Osteoblast (primary cell): ENCODE measurements around the gene MBD6. TPM values are rescaled to one million over a fixed set of nuclear protein-coding genes. Genes with fewer than 3 reads are reported as not detected.

Source experiments
- DNase-seq: peaks from one replicate; pipeline ENCODE4 v3.0.0; 2011; ENCODE audit warnings: low spot score, mixed read lengths; ENCODE audit not compliant: insufficient read length; ENCODE audit errors: missing footprints
- H2AFZ ChIP-seq: 2 replicates; pipeline ENCODE4 v1.6.0; 2011; ENCODE audit warnings: mild to moderate bottlenecking, low read length
- H3K27ac ChIP-seq: 2 replicates; pipeline ENCODE4 v1.5.1; 2011; ENCODE audit warnings: mild to moderate bottlenecking, low read depth, low read length, moderate library complexity
- H3K27me3 ChIP-seq: 2 replicates; pipeline ENCODE4 v1.6.0; 2012; ENCODE audit warnings: mild to moderate bottlenecking, control low read depth, inconsistent platforms, low read length, moderate library complexity; ENCODE audit not compliant: insufficient read depth
- H3K36me3 ChIP-seq: 2 replicates; pipeline ENCODE4 v1.5.1; 2011; ENCODE audit warnings: mild to moderate bottlenecking, low read length, control low read depth, moderate library complexity; ENCODE audit not compliant: insufficient read depth
- H3K4me1 ChIP-seq: 2 replicates; pipeline ENCODE4 v1.5.1; 2011; ENCODE audit warnings: mild to moderate bottlenecking, low read length, control low read depth, moderate library complexity; ENCODE audit not compliant: insufficient read depth
- H3K4me2 ChIP-seq: 2 replicates; pipeline ENCODE4 v1.6.0; 2011; ENCODE audit warnings: mild to moderate bottlenecking, low read length; ENCODE audit not compliant: insufficient read depth
- H3K4me3 ChIP-seq: fragments of 200-600 bp; sonication (generic); 3 replicates; pipeline ENCODE4 v1.5.1; 2012; ENCODE audit warnings: mild to moderate bottlenecking, low read length, inconsistent platforms; ENCODE audit not compliant: insufficient read depth
- H3K79me2 ChIP-seq: 2 replicates; pipeline ENCODE4 v1.6.0; 2012; ENCODE audit warnings: mild to moderate bottlenecking, low read length, control low read depth, inconsistent platforms; ENCODE audit not compliant: insufficient read depth
- H3K9me3 ChIP-seq: 2 replicates; pipeline ENCODE4 v1.5.1; 2011; ENCODE audit warnings: low read depth, low read length, control low read depth
- H4K20me1 ChIP-seq: 2 replicates; pipeline ENCODE4 v1.6.0; 2012; ENCODE audit warnings: mild to moderate bottlenecking, low read length, control low read depth; ENCODE audit not compliant: insufficient read depth
- total RNA-seq: library from RNA; depleted of rRNA; stranded (reverse); fragments of >200 nt; gene quantifications from 2 replicates; pipeline ENCODE4 v1.2.3, GENCODE V29; 2012
- TF ChIP-seq, protein P1 (sequence below): IDR thresholded peaks from 2 replicates; pipeline ENCODE4 v1.5.1; 2011; ENCODE audit warnings: mild to moderate bottlenecking, low read depth, low read length, moderate library complexity; ENCODE audit errors: extremely low read depth

MBD6 gene, protein sequence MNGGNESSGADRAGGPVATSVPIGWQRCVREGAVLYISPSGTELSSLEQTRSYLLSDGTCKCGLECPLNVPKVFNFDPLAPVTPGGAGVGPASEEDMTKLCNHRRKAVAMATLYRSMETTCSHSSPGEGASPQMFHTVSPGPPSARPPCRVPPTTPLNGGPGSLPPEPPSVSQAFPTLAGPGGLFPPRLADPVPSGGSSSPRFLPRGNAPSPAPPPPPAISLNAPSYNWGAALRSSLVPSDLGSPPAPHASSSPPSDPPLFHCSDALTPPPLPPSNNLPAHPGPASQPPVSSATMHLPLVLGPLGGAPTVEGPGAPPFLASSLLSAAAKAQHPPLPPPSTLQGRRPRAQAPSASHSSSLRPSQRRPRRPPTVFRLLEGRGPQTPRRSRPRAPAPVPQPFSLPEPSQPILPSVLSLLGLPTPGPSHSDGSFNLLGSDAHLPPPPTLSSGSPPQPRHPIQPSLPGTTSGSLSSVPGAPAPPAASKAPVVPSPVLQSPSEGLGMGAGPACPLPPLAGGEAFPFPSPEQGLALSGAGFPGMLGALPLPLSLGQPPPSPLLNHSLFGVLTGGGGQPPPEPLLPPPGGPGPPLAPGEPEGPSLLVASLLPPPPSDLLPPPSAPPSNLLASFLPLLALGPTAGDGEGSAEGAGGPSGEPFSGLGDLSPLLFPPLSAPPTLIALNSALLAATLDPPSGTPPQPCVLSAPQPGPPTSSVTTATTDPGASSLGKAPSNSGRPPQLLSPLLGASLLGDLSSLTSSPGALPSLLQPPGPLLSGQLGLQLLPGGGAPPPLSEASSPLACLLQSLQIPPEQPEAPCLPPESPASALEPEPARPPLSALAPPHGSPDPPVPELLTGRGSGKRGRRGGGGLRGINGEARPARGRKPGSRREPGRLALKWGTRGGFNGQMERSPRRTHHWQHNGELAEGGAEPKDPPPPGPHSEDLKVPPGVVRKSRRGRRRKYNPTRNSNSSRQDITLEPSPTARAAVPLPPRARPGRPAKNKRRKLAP
- total RNA-seq = 5.0 and 5.8 TPM in 2 replicates

DNA sequence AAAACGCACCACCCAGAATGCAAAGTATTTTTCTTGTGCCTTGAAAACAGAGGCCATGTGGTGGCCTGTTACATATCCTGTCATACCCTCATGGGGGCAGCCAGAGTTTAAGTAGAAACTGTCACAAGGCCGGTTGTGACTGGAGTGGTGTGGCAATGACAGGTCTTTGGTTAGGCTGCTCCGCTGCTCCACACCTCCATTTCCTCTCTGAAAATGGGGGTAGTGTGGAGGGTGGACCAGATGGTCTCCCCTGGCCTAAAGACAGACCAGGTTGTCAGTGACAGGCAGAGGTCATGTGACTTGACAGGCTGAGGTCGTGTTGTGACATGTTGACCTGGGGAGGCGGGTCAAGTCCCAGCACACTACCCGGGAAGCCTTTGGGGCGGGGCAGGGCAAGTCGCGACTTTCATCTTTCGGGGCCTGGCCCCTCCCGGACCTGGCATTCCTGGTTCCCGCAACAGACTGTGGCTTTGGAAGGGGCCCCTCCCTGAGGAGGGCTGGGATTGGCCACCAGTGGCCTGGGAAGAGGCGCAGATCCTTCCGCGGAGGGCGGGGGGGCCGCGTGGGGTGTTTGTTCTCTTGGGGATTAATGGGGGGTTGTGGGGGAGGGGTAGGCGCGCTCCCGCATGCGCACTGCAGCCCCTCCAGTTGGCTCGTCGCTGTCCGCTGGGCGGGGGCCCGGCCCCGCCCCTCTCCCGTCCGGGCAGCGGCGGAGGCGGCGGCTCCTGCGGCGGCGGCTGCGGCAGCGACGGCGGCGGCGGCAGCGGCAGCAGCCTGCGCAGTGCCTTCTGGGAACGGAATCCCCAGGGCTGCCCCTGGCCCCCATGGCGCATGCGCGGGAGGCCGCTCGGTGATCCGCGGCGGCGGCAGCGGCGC is at the start of gene MBD6:
Gene MBD6 (plus strand): TSS at position 814 of the 876 bp plus-strand sequence. CDS start 1,480 bp downstream, outside the sequence.
- TF ChIP-seq, protein P1, sequence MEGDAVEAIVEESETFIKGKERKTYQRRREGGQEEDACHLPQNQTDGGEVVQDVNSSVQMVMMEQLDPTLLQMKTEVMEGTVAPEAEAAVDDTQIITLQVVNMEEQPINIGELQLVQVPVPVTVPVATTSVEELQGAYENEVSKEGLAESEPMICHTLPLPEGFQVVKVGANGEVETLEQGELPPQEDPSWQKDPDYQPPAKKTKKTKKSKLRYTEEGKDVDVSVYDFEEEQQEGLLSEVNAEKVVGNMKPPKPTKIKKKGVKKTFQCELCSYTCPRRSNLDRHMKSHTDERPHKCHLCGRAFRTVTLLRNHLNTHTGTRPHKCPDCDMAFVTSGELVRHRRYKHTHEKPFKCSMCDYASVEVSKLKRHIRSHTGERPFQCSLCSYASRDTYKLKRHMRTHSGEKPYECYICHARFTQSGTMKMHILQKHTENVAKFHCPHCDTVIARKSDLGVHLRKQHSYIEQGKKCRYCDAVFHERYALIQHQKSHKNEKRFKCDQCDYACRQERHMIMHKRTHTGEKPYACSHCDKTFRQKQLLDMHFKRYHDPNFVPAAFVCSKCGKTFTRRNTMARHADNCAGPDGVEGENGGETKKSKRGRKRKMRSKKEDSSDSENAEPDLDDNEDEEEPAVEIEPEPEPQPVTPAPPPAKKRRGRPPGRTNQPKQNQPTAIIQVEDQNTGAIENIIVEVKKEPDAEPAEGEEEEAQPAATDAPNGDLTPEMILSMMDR = no peak
- DNase-seq = peak; percentile 100
- H2AFZ ChIP-seq = peak within 1 kb of the TSS; percentile 83
- peaks cover 52% of the 10 kb centered on the region for H3K4me1 ChIP-seq
- peak within 1 kb of the TSS; percentile 96 for H3K4me2 ChIP-seq
- peak within 1 kb of the TSS; percentile 96 for H3K27ac ChIP-seq
- H3K79me2 ChIP-seq = peaks cover 68% of the 10 kb centered on the region
- no peaks in the 10 kb centered on the region for H3K9me3 ChIP-seq
- H3K27me3 ChIP-seq = no peaks in the 10 kb centered on the region
- peaks cover 47% of the 10 kb centered on the region for H4K20me1 ChIP-seq
- H3K4me3 ChIP-seq = peak within 1 kb of the TSS; percentile 77
- peaks cover 37% of the 10 kb centered on the region for H3K36me3 ChIP-seq

DNA sequence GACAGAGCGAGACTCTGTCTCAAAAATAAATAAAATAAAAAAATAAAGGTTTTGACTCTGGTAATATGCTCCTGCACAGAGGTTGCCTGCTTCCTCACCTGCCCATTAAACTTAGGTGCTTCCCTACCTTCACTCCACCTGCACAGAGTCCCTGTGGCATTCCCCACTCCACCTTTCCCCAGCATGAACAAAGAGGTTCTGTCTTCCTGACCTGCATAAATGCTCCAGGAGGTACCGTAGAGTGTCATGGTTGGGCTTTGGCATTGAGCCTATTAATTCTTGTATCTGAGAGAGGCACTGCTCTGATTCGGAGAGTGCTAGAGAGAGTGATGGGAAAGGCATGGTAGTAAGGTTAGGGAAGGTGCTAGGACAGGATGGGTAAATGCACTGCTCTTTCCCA is 49.2 kb upstream of the MBD6 start:
- DNase-seq = peak; percentile 74
- H3K9me3 ChIP-seq = no peaks in the 10 kb centered on the region
- no peak overlapping the region for H3K4me2 ChIP-seq
- no peaks in the 10 kb centered on the region for H3K79me2 ChIP-seq
- H3K27me3 ChIP-seq = peaks cover 76% of the 10 kb centered on the region
- TF ChIP-seq, protein P1 = no peak
- no peaks in the 10 kb centered on the region for H3K36me3 ChIP-seq
- no peaks in the 10 kb centered on the region for H3K4me1 ChIP-seq
- H4K20me1 ChIP-seq = no peaks in the 10 kb centered on the region
- H3K27ac ChIP-seq = no peak overlapping the region
- H2AFZ ChIP-seq = no peak overlapping the region
- H3K4me3 ChIP-seq = no peak overlapping the region

DNA sequence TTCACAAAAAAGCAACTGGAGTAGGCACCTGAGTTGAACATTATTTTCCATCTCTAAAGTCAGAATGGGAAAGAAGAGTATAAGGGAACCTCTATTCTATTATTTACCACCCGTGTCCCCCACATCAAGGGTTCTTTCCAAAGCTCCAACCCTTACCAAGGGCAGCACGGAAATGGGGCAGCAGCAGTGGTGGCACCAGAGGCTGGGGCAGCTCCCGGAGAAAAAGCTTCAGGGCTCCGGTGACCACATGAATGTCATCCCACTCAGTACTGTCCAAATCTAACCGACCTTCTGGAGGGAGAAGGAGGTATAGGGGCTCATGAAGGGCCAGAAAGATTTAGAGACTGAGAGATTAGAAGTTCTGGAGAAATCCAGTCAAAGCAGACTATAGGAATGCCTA is 48.7 kb upstream of the MBD6 start:
- Histone ChIP-seq H3K36me3 (no peaks in the 10 kb centered on the region), H3K4me1 (no peaks in the 10 kb centered on the region), H3K79me2 (no peaks in the 10 kb centered on the region), H3K27me3 (peaks cover 78% of the 10 kb centered on the region), H2AFZ (no peak overlapping the region), H3K9me3 (no peaks in the 10 kb centered on the region), H3K4me3 (no peak overlapping the region), H4K20me1 (no peaks in the 10 kb centered on the region), H3K4me2 (no peak overlapping the region), H3K27ac (no peak overlapping the region)
- DNase-seq = no peak
- TF ChIP-seq, protein P1 = no peak
